Measurements from ENCODE around the gene CDR2L. TPM values are rescaled to one million over a fixed set of nuclear protein-coding genes. Genes with fewer than 3 reads are reported as not detected.
"Not testable (repeated sequence)": the region's sequence is repeated elsewhere in the genome, so short reads cannot be mapped to it uniquely, and the experiment has no call there.

CDR2L gene
- total and polyA plus RNA-seq, 3 experiments from 2014 or later: 0.06 to 1.7 (median 1.5) TPM

GRCh38 chr17:75013092-75013559, 25.7 kb downstream of the CDR2L start:
- ChIA-PET CTCF (interaction anchor here (0.7 to 4.0 kb wide), 27 partner anchors 10 to 257 kb away, joined by 3 to 48 read pairs (median 4); partner anchors contain the start of genes CDR2L, HID1, MIF4GD and OTOP2), POLR2A (interaction anchor here (0.9 to 2.2 kb wide), 3 partner anchors 22 to 51 kb away, joined by 3 to 13 read pairs (median 3); no protein-coding TSS in a partner anchor)
- H3K27ac ChIP-seq (ENCODE audit: low read depth, low read length): peak overlapping the region; percentile 73
- Mint-ChIP-seq H3K4me3 (peak overlapping the region; percentile 92 to 99 (median 95)), H3K4me1 (peaks cover 28 to 44% (median 35%) of the 10 kb centered on the region in 3 donors), H3K9me3 (no peaks in the 10 kb centered on the region), H3K36me3 (peaks cover 0 to 29% (median 9%) of the 10 kb centered on the region in 3 donors), H3K27ac (peak overlapping the region; percentile 81 to 96 (median 92)), H3K27me3 (no peaks in the 10 kb centered on the region)
- H3K4me1 ChIP-seq (ENCODE audit: insufficient read depth, low read length): peaks cover 15% of the 10 kb centered on the region
- no peaks in the 10 kb centered on the region for H3K9me3 ChIP-seq (ENCODE audit: low read length)
- peaks cover 4% of the 10 kb centered on the region for H3K36me3 ChIP-seq (ENCODE audit: insufficient read depth, low read length)
- H3K4me3 ChIP-seq (ENCODE audit: low read length): peak overlapping the region; percentile 90
- DNase-seq: no peak
- H3K27me3 ChIP-seq (ENCODE audit: insufficient read depth, low read length, poor library complexity, severe bottlenecking): no peaks in the 10 kb centered on the region

GRCh38 chr17:75019146-75019545, 31.7 kb downstream of the CDR2L start:
- Mint-ChIP-seq H3K4me3 (no peak overlapping the region), H3K36me3 (peaks cover 21 to 73% (median 22%) of the 10 kb centered on the region in 3 donors), H3K27me3 (peaks cover 0 to 2% of the 10 kb centered on the region in 2 donors), H3K27ac (no peak overlapping the region), H3K4me1 (peaks cover 12 to 25% (median 22%) of the 10 kb centered on the region in 3 donors), H3K9me3 (peaks cover 0 to 1% (median 0%) of the 10 kb centered on the region in 5 donors)
- Histone ChIP-seq H3K36me3 (ENCODE audit: insufficient read depth, low read length) (peaks cover 27% of the 10 kb centered on the region), H3K9me3 (ENCODE audit: low read length) (no peaks in the 10 kb centered on the region), H3K4me1 (ENCODE audit: insufficient read depth, low read length) (peaks cover 2% of the 10 kb centered on the region), H3K27ac (ENCODE audit: low read depth, low read length) (no peak overlapping the region), H3K4me3 (ENCODE audit: low read length) (no peak overlapping the region), H3K27me3 (ENCODE audit: insufficient read depth, low read length, poor library complexity, severe bottlenecking) (no peaks in the 10 kb centered on the region)
- ChIA-PET POLR2A (no interaction called here), CTCF (interaction anchor here (0.9 to 1.3 kb wide), 3 partner anchors 9 to 27 kb away, joined by 3 to 4 read pairs (median 3); partner anchors contain the start of gene ATP5PD)
- no peak for DNase-seq

- Histone ChIP-seq H3K27ac (ENCODE audit: low read depth, low read length) (no peak overlapping the region), H3K4me3 (ENCODE audit: low read length) (no peak overlapping the region), H3K4me1 (ENCODE audit: insufficient read depth, low read length) (peaks cover 7% of the 10 kb centered on the region), H3K9me3 (ENCODE audit: low read length) (no peaks in the 10 kb centered on the region), H3K36me3 (ENCODE audit: insufficient read depth, low read length) (peaks cover 27% of the 10 kb centered on the region), H3K27me3 (ENCODE audit: insufficient read depth, low read length, poor library complexity, severe bottlenecking) (no peaks in the 10 kb centered on the region)
- ChIA-PET CTCF (interaction anchor here (0.9 to 1.3 kb wide), 2 partner anchors 10 to 27 kb away, joined by 3 to 4 read pairs; partner anchors contain the start of gene ATP5PD), POLR2A (no interaction called here)
- H3K4me1 Mint-ChIP-seq: peaks cover 9 to 28% (median 24%) of the 10 kb centered on the region in 3 donors
- peaks cover 0 to 2% of the 10 kb centered on the region in 2 donors for H3K27me3 Mint-ChIP-seq
- no peak for DNase-seq
- H3K27ac Mint-ChIP-seq: peak overlapping the region in 1 of 8 donors; percentile 88
- peaks cover 0 to 1% (median 0%) of the 10 kb centered on the region in 5 donors for H3K9me3 Mint-ChIP-seq
- peaks cover 20 to 71% (median 22%) of the 10 kb centered on the region in 3 donors for H3K36me3 Mint-ChIP-seq
- no peak overlapping the region for H3K4me3 Mint-ChIP-seq
Observed at GRCh38 chr17:75019710-75020109, 32.3 kb downstream of the CDR2L start.

GRCh38 chr17:75020331-75021110, 33.1 kb downstream of the CDR2L start:
- Histone ChIP-seq H3K4me3 (ENCODE audit: low read length) (no peak overlapping the region), H3K36me3 (ENCODE audit: insufficient read depth, low read length) (peaks cover 27% of the 10 kb centered on the region), H3K9me3 (ENCODE audit: low read length) (no peaks in the 10 kb centered on the region), H3K27me3 (ENCODE audit: insufficient read depth, low read length, poor library complexity, severe bottlenecking) (no peaks in the 10 kb centered on the region), H3K4me1 (ENCODE audit: insufficient read depth, low read length) (peaks cover 15% of the 10 kb centered on the region), H3K27ac (ENCODE audit: low read depth, low read length) (no peak overlapping the region)
- Mint-ChIP-seq H3K27me3 (peaks cover 0 to 2% of the 10 kb centered on the region in 2 donors), H3K4me3 (no peak overlapping the region), H3K36me3 (peaks cover 17 to 65% (median 22%) of the 10 kb centered on the region in 3 donors), H3K27ac (no peak overlapping the region), H3K9me3 (peaks cover 0 to 1% (median 0%) of the 10 kb centered on the region in 5 donors), H3K4me1 (peaks cover 9 to 28% (median 25%) of the 10 kb centered on the region in 3 donors)
- ChIA-PET POLR2A (no interaction called here), CTCF (no interaction called here)
- DNase-seq: no peak

DNA sequence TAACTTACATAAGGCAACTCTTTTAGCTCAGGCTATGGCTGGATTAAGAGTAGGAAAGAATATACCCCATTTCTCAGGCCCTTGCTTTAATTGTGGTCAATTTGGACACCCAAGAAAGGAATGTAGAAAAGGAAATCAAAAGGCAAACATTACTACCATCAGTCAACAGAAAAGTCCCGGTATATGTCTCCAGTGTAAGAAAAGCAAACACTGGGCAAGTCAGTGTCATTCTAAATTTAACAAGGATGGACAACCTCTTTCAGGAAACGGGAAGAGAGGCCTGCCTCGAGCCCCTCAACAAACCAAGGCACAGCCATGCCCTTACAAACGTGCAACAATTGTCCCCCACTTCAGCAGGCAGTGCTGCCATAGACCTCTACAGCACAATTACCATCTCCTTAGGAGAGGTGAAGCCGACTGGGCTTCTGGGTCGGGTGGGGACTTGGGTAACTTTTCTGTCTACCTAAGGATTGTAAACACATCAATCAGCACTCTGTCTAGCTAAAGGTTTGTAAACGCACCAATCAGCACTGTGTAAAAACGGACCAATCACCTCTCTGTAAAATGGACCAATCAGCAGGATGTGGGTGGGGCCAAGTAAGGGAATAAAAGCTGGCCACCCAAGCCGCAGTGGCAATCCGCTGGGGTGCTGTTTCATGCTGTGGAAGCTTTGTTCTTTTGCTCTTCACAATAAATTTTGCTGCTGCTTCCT, 37.4 kb downstream of the CDR2L start:
- Mint-ChIP-seq H3K4me1 (peaks cover 9 to 29% (median 22%) of the 10 kb centered on the region in 3 donors), H3K9me3 (peaks cover 0 to 1% (median 0%) of the 10 kb centered on the region in 5 donors), H3K36me3 (peaks cover 9 to 37% (median 22%) of the 10 kb centered on the region in 3 donors), H3K4me3 (peak overlapping the region in 5 of 7 donors; percentile 29 to 71 (median 38)), H3K27ac (peak overlapping the region; percentile 23 to 84 (median 60)), H3K27me3 (peaks cover 0 to 2% of the 10 kb centered on the region in 2 donors)
- Histone ChIP-seq H3K36me3 (ENCODE audit: insufficient read depth, low read length) (peaks cover 11% of the 10 kb centered on the region), H3K4me1 (ENCODE audit: insufficient read depth, low read length) (peaks cover 18% of the 10 kb centered on the region), H3K27ac (ENCODE audit: low read depth, low read length) (no peak overlapping the region), H3K9me3 (ENCODE audit: low read length) (no peaks in the 10 kb centered on the region), H3K4me3 (ENCODE audit: low read length) (no peak overlapping the region), H3K27me3 (ENCODE audit: insufficient read depth, low read length, poor library complexity, severe bottlenecking) (no peaks in the 10 kb centered on the region)
- peak in 2 of 5 donors; percentile 21 to 53 for DNase-seq
- CTCF ChIA-PET: interaction anchor here (0.8 to 3.8 kb wide), 7 partner anchors 10 to 177 kb away, joined by 3 to 15 read pairs (median 3); partner anchors contain the start of gene MRPL58
- POLR2A ChIA-PET: interaction anchor here (1.7 kb wide), 1 partner anchor 10 kb away, joined by 4 read pairs; no protein-coding TSS in a partner anchor

DNA sequence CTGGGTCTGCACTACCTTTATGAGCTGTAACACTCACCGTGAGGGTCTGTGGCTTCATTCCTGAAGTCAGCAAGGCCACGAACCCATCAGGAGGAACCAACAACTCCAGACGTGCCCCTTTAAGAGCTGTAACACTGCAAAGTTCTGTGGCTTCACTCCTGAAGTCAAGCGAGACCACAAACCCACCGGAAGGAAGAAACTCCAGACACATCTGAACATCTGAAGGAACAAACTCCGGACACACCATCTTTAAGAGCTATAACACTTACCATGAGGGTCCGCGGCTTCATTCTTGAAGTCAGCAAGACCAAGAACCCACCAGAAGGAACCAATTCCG, 37.9 kb downstream of the CDR2L start:
- not testable (repeated sequence) for H3K27me3 Mint-ChIP-seq; H3K9me3 ChIP-seq (ENCODE audit: low read length); H3K9me3 Mint-ChIP-seq; H3K27ac ChIP-seq (ENCODE audit: low read depth, low read length); DNase-seq; H3K27me3 ChIP-seq (ENCODE audit: insufficient read depth, low read length, poor library complexity, severe bottlenecking); H3K4me3 ChIP-seq (ENCODE audit: low read length)
- Histone ChIP-seq H3K36me3 (ENCODE audit: insufficient read depth, low read length) (peaks cover 10% of the 10 kb centered on the region), H3K4me1 (ENCODE audit: insufficient read depth, low read length) (peaks cover 18% of the 10 kb centered on the region)
- ChIA-PET POLR2A (interaction anchor here (1.7 kb wide), 1 partner anchor 10 kb away, joined by 4 read pairs; no protein-coding TSS in a partner anchor), CTCF (interaction anchor here (0.8 to 1.7 kb wide), 5 partner anchors 10 to 176 kb away, joined by 3 to 4 read pairs (median 3); partner anchors contain the start of gene MRPL58)
- H3K36me3 Mint-ChIP-seq: peaks cover 9 to 31% (median 20%) of the 10 kb centered on the region in 3 donors
- peak overlapping the region in 7 of 8 donors; percentile 14 to 84 (median 70) for H3K27ac Mint-ChIP-seq
- H3K4me3 Mint-ChIP-seq: peak overlapping the region in 5 of 7 donors; percentile 29 to 71 (median 38)
- H3K4me1 Mint-ChIP-seq: peaks cover 9 to 30% (median 22%) of the 10 kb centered on the region in 3 donors

GRCh38 chr17:75026650-75027049, 39.2 kb downstream of the CDR2L start:
- H3K27me3 Mint-ChIP-seq, POLR2A ChIA-PET, CTCF ChIA-PET: not testable (repeated sequence)

More at GRCh38 chr17:75026650-75027049, 39.2 kb downstream of the CDR2L start:
- peak overlapping the region in 1 of 8 donors; percentile 62 for H3K27ac Mint-ChIP-seq
- not testable (repeated sequence) for H3K4me3 Mint-ChIP-seq; H3K4me3 ChIP-seq (ENCODE audit: low read length); H3K27me3 ChIP-seq (ENCODE audit: insufficient read depth, low read length, poor library complexity, severe bottlenecking); H3K9me3 ChIP-seq (ENCODE audit: low read length); H3K36me3 ChIP-seq (ENCODE audit: insufficient read depth, low read length); H3K27ac ChIP-seq (ENCODE audit: low read depth, low read length); DNase-seq; H3K9me3 Mint-ChIP-seq
- H3K4me1 Mint-ChIP-seq: peaks cover 9 to 33% (median 22%) of the 10 kb centered on the region in 3 donors
- peaks cover 4 to 19% (median 9%) of the 10 kb centered on the region in 3 donors for H3K36me3 Mint-ChIP-seq
- peaks cover 18% of the 10 kb centered on the region for H3K4me1 ChIP-seq (ENCODE audit: insufficient read depth, low read length)

Data from CD8-positive, alpha-beta memory T cell (primary cell).